ENCODE data around the gene ZNF22. TPM values are rescaled to one million over a fixed set of nuclear protein-coding genes. Genes with fewer than 3 reads are reported as not detected.

The ZNF22 gene
- total RNA-seq, 1 experiment from 2014 or later: 13.5 TPM

GRCh38 chr10:44992732-44993225 is 7.9 kb upstream of the ZNF22 start (continued):
- TF ChIP-seq REST (IDR thresholded peaks at IDR 0.05; ENCODE audit: low read depth) (no peak), CEBPB (IDR thresholded peaks at IDR 0.05; ENCODE audit: low read depth) (no peak), CBX3 (IDR thresholded peaks at IDR 0.05; ENCODE audit: low read depth) (no peak), RAD21 (IDR thresholded peaks at IDR 0.05; ENCODE audit: low read depth) (no peak), YY1 (IDR thresholded peaks at IDR 0.05; ENCODE audit: extremely low read depth, insufficient replicate concordance, low read depth, low read length) (no peak), ZFX (IDR thresholded peaks at IDR 0.05) (no peak)

GRCh38 chr10:44993226-44993921 is 7.3 kb upstream of the ZNF22 start:
- ChIA-PET POLR2A (interaction anchor here (0.9 to 2.0 kb wide), 2 partner anchors 15 to 18 kb away, joined by 4 to 6 read pairs; partner anchors contain the start of gene DEPP1), RAD21 (ENCODE audit: low non-redundant PET in 1 of 2, low total read pairs in 2 of 2, uncharacterized antibody in 2 of 2, unreplicated experiment in 2 of 2) (no interaction called here), CTCF (no interaction called here)
- H3K9me2 ChIP-seq (ENCODE audit: insufficient read depth): no peaks in the 10 kb centered on the region
- no peak overlapping the region for H3K27ac ChIP-seq (ENCODE audit: low read depth, low read length)
- BruUV-seq (replicated peaks): no TSS peak
- no peaks in the 10 kb centered on the region for H4K20me1 ChIP-seq (ENCODE audit: insufficient read depth)
- H3K36me3 ChIP-seq (ENCODE audit: control insufficient read depth in 1 of 2, insufficient read depth in 2 of 2, low read length in 2 of 2): no peaks in the 10 kb centered on the region
- intact Hi-C loops (cut with micrococcal nuclease): no loop called here
- H3K79me2 ChIP-seq (ENCODE audit: insufficient read depth, low read length): no peaks in the 10 kb centered on the region
- H3K27me3 ChIP-seq (ENCODE audit: insufficient read depth, low read length): no peaks in the 10 kb centered on the region
- H3K9me3 ChIP-seq (ENCODE audit: control insufficient read depth in 1 of 2, insufficient read depth in 1 of 2, low read depth in 1 of 2, low read length in 2 of 2): no peaks in the 10 kb centered on the region
- H3K9ac ChIP-seq (ENCODE audit: low read length): no peak overlapping the region
- TF ChIP-seq, protein P1, sequence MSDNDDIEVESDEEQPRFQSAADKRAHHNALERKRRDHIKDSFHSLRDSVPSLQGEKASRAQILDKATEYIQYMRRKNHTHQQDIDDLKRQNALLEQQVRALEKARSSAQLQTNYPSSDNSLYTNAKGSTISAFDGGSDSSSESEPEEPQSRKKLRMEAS (IDR thresholded peaks at IDR 0.05): no peak
- TF ChIP-seq EGR1 (IDR thresholded peaks at IDR 0.05; ENCODE audit: low read depth): no peak
- TF ChIP-seq, protein P2, sequence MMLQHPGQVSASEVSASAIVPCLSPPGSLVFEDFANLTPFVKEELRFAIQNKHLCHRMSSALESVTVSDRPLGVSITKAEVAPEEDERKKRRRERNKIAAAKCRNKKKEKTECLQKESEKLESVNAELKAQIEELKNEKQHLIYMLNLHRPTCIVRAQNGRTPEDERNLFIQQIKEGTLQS (IDR thresholded peaks at IDR 0.05): no peak
- no peak for TF ChIP-seq ZBTB33 (IDR thresholded peaks at IDR 0.05; ENCODE audit: extremely low read depth, insufficient replicate concordance, low read length)
- no peak for TF ChIP-seq SRF (IDR thresholded peaks at IDR 0.05; ENCODE audit: low read depth)
- no peak for TF ChIP-seq JUND (IDR thresholded peaks at IDR 0.05)
- no peak for TF ChIP-seq CTCF (IDR thresholded peaks at IDR 0.05 in 2 of 3, conservative IDR thresholded peaks at IDR 0.05 in 1 of 3; ENCODE audit: borderline replicate concordance in 1 of 3, insufficient read depth in 1 of 3, low read depth in 2 of 3, low read length in 2 of 3)
- TF ChIP-seq YY1 (IDR thresholded peaks at IDR 0.05; ENCODE audit: extremely low read depth, insufficient replicate concordance, low read depth, low read length): no peak
- no peak for TF ChIP-seq EZH2 (IDR thresholded peaks at IDR 0.05)
- TF ChIP-seq POLR2A (IDR thresholded peaks at IDR 0.05; ENCODE audit: borderline replicate concordance, extremely low read depth, insufficient read depth, insufficient read length): no peak
- TF ChIP-seq CEBPB (IDR thresholded peaks at IDR 0.05; ENCODE audit: low read depth): no peak
- no peak for TF ChIP-seq SIN3A (IDR thresholded peaks at IDR 0.05; ENCODE audit: low read depth)
- no peak for TF ChIP-seq EZH2phosphoT487 (IDR thresholded peaks at IDR 0.05; ENCODE audit: borderline replicate concordance)
- no peak for DNase-seq (ENCODE audit: low read depth, low spot score)
- no peak overlapping the region for H2AFZ ChIP-seq (ENCODE audit: low read depth, low read length, poor library complexity, severe bottlenecking)
- no peak overlapping the region for H3K4me2 ChIP-seq (ENCODE audit: low read length)
- no peaks in the 10 kb centered on the region for H3K4me1 ChIP-seq (ENCODE audit: control insufficient read depth in 1 of 2, insufficient read depth in 2 of 2, low read length in 2 of 2)
- no peak overlapping the region for H3K4me3 ChIP-seq (replicated peaks in 1 of 2; ENCODE audit: low read depth in 1 of 2, low read length in 2 of 2)
- ATAC-seq: no peak
